HCT116 (cell line): Measurements from ENCODE around the gene MCUR1. TPM values are rescaled to one million over a fixed set of nuclear protein-coding genes. Genes with fewer than 3 reads are reported as not detected.

Source experiments
- ATAC-seq: fragments of 200-7000 bp; cut with Tn5 transposase; 2 replicates; pipeline ENCODE4 v1.9.1; 2020; ENCODE audit warnings: mild to moderate bottlenecking, moderate library complexity
- BruUV-seq: library from RNA; stranded (reverse); fragments of 400-500 nt; replicated peaks from 2 replicates; lab custom pipeline; 2021; lab: Mats Ljungman, UMichigan
- CTCF ChIA-PET: fragments of 300-600 bp; sonication (Branson Sonifier 250); formaldehyde crosslinking; loops from one replicate; lab custom pipeline; 2021; ENCODE audit warnings: antibody characterized with exemption; lab: Charles Lee
- POLR2A ChIA-PET: fragments of 300-600, 350-600 bp; sonication (Branson Sonifier 250); formaldehyde crosslinking; loops from one replicate; lab custom pipeline; 2021; ENCODE audit warnings: antibody characterized with exemption; lab: Charles Lee
- RAD21 ChIA-PET, 2 experiments: fragments of 300-600 bp; sonication (Branson Sonifier 250); formaldehyde crosslinking; loops; one replicate each; lab custom pipeline; 2023; ENCODE audit warnings: low total read pairs in 2 of 2; ENCODE audit not compliant: uncharacterized antibody in 2 of 2, unreplicated experiment in 2 of 2, low non-redundant PET in 1 of 2; lab: Charles Lee
- DNase-seq: peaks from one replicate; pipeline ENCODE4 v3.0.0-alpha.2; 2010; ENCODE audit warnings: low read depth, low spot score
- H2AFZ ChIP-seq: fragments of 200-600 bp; shearing (Covaris generic), sonication (generic); 2 replicates; pipeline ENCODE4 v1.6.1; 2017; ENCODE audit warnings: low read depth, mixed run types, mixed read lengths, antibody characterized with exemption, low read length; ENCODE audit not compliant: poor library complexity, severe bottlenecking
- H3K27ac ChIP-seq: 2 replicates; pipeline ENCODE4 v1.5.1; 2012; ENCODE audit warnings: low read depth, low read length
- H3K27me3 ChIP-seq: fragments of 200-600 bp; sonication (generic); 2 replicates; pipeline ENCODE4 v1.6.1; 2016; ENCODE audit warnings: mixed run types, low read length, mixed read lengths; ENCODE audit not compliant: insufficient read depth
- H3K36me3 ChIP-seq, 2 experiments: fragments of 200-500 bp in 1 of 2; fragments of 200-600 bp in 1 of 2; sonication (Bioruptor generic) in 1 of 2; sonication (generic) in 1 of 2; 2 replicates each; pipeline versions ENCODE4 v1.5.1 to v1.6.1; 2014 to 2016; ENCODE audit warnings: low read length in 2 of 2, inconsistent platforms in 1 of 2, mixed read lengths in 1 of 2, mixed run types in 1 of 2; ENCODE audit not compliant: insufficient read depth in 2 of 2, control insufficient read depth in 1 of 2
- H3K4me1 ChIP-seq, 2 experiments: fragments of 200-600 bp in 1 of 2; sonication (generic) in 1 of 2; 2 replicates each; pipeline versions ENCODE4 v1.5.1 to v1.6.1; 2012 to 2017; ENCODE audit warnings: low read length in 2 of 2, inconsistent platforms in 1 of 2, mild to moderate bottlenecking in 1 of 2, mixed read lengths in 1 of 2, mixed run types in 1 of 2, moderate library complexity in 1 of 2; ENCODE audit not compliant: insufficient read depth in 2 of 2, control insufficient read depth in 1 of 2
- H3K4me2 ChIP-seq: fragments of 200-600 bp; sonication (generic); 2 replicates; pipeline ENCODE4 v1.6.1; 2017; ENCODE audit warnings: mixed run types, low read length, mixed read lengths
- H3K4me3 ChIP-seq, 2 experiments: fragments of 200-600 bp in 1 of 2; sonication (generic) in 1 of 2; replicated peaks in 1 of 2; 2 replicates each; pipeline ENCODE4 v1.5.1; 2011 to 2016; ENCODE audit warnings: low read length in 2 of 2, control low read depth in 1 of 2, low read depth in 1 of 2, mild to moderate bottlenecking in 1 of 2, mixed read lengths in 1 of 2, mixed run types in 1 of 2
- H3K79me2 ChIP-seq: fragments of 200-600 bp; sonication (generic); 2 replicates; pipeline ENCODE4 v1.6.1; 2017; ENCODE audit warnings: mild to moderate bottlenecking, mixed run types, low read length, moderate library complexity, mixed read lengths; ENCODE audit not compliant: insufficient read depth
- H3K9ac ChIP-seq: fragments of 200-600 bp; sonication (generic); 2 replicates; pipeline ENCODE4 v1.6.1; 2016; ENCODE audit warnings: low read length, mixed read lengths
- H3K9me2 ChIP-seq: fragments of 200-600 bp; sonication (generic), shearing (Covaris generic); 2 replicates; pipeline ENCODE4 v1.6.1; 2017; ENCODE audit warnings: mixed run types, mild to moderate bottlenecking, moderate library complexity; ENCODE audit not compliant: insufficient read depth
- H3K9me3 ChIP-seq, 2 experiments: fragments of 200-500 bp in 1 of 2; fragments of 200-600 bp in 1 of 2; sonication (Bioruptor generic) in 1 of 2; sonication (generic) in 1 of 2; 2 replicates each; pipeline ENCODE4 v1.6.1; 2014 to 2017; ENCODE audit warnings: low read length in 2 of 2, mixed read lengths in 2 of 2, inconsistent platforms in 1 of 2, low read depth in 1 of 2, mild to moderate bottlenecking in 1 of 2, mixed run types in 1 of 2, moderate library complexity in 1 of 2; ENCODE audit not compliant: control insufficient read depth in 1 of 2, insufficient read depth in 1 of 2
- H4K20me1 ChIP-seq: fragments of 200-600 bp; sonication (generic), shearing (Covaris generic); 2 replicates; pipeline ENCODE4 v1.6.1; 2017; ENCODE audit warnings: mixed run types, mild to moderate bottlenecking, moderate library complexity; ENCODE audit not compliant: insufficient read depth
- CBX3 ChIP-seq: IDR thresholded peaks from 2 replicates; pipeline ENCODE4 v1.6.1; 2012; ENCODE audit warnings: low read depth
- ELF1 ChIP-seq: IDR thresholded peaks from 2 replicates; pipeline ENCODE4 v1.6.1; 2012; ENCODE audit warnings: low read depth, borderline replicate concordance
- EZH2phosphoT487 ChIP-seq: fragments of 200-600 bp; IDR thresholded peaks from 2 replicates; pipeline ENCODE4 v1.6.1; 2018; ENCODE audit warnings: antibody characterized with exemption, borderline replicate concordance
- FOSL1 ChIP-seq: IDR thresholded peaks from 2 replicates; pipeline ENCODE4 v1.6.1; 2012; ENCODE audit warnings: low read depth
- POLR2A ChIP-seq: IDR thresholded peaks from 2 replicates; pipeline ENCODE4 v1.7.0; 2011; ENCODE audit warnings: borderline replicate concordance; ENCODE audit not compliant: insufficient read depth, insufficient read length; ENCODE audit errors: extremely low read depth
- REST ChIP-seq: IDR thresholded peaks from 2 replicates; pipeline ENCODE4 v1.6.1; 2012; ENCODE audit warnings: low read depth
- SP1 ChIP-seq: IDR thresholded peaks from 2 replicates; pipeline ENCODE4 v1.6.1; 2012; ENCODE audit warnings: low read depth
- ZFX ChIP-seq: fragments of 450-650 bp; IDR thresholded peaks from 2 replicates; pipeline ENCODE4 v1.6.1; 2017
- intact Hi-C: fragments of 100-400 bp; cut with micrococcal nuclease; formaldehyde crosslinking; loops from 2 replicates; pipeline ENCODE4 v1.10.0; 2022
- total RNA-seq: library from RNA; stranded (reverse); gene quantifications from one replicate; pipeline ENCODE4 v1.2.1, GENCODE V29; 2021; ENCODE audit not compliant: unreplicated experiment
- TF ChIP-seq, protein P1 (sequence below): IDR thresholded peaks from 2 replicates; pipeline ENCODE4 v1.6.1; 2011; ENCODE audit warnings: mild to moderate bottlenecking, low read length, moderate library complexity; ENCODE audit not compliant: insufficient replicate concordance; ENCODE audit errors: extremely low read depth

The MCUR1 gene
- total RNA-seq, 1 experiment from 2014 or later: 33.2 TPM

GRCh38 chr6:13859871-13860555, 45.7 kb upstream of the MCUR1 start:
- Histone ChIP-seq H3K27me3 (no peaks in the 10 kb centered on the region), H2AFZ (no peak overlapping the region), H3K27ac (no peak overlapping the region), H3K4me2 (no peak overlapping the region), H3K79me2 (no peaks in the 10 kb centered on the region), H3K4me1 (peaks cover 0 to 5% of the 10 kb centered on the region in 2 experiments; a peak in 2 of 4 replicates), H3K4me3 (no peak overlapping the region), H3K9me2 (no peaks in the 10 kb centered on the region), H3K36me3 (no peaks in the 10 kb centered on the region), H4K20me1 (no peaks in the 10 kb centered on the region), H3K9me3 (no peaks in the 10 kb centered on the region), H3K9ac (no peak overlapping the region)
- no TSS peak for BruUV-seq
- ChIA-PET CTCF (no interaction called here), POLR2A (no interaction called here), RAD21 (no interaction called here)
- DNase-seq (no peak), ATAC-seq (no peak)
- intact Hi-C loops: no loop called here
- no peak for TF ChIP-seq ZFX
- no peak for TF ChIP-seq ELF1
- TF ChIP-seq POLR2A: no peak
- no peak for TF ChIP-seq FOSL1

GRCh38 chr6:13854716-13855250, 40.4 kb upstream of the MCUR1 start:
- H3K36me3 ChIP-seq: no peaks in the 10 kb centered on the region
- no peak overlapping the region for H3K4me3 ChIP-seq
- H3K79me2 ChIP-seq: no peaks in the 10 kb centered on the region
- no peak overlapping the region for H3K9ac ChIP-seq
- BruUV-seq: no TSS peak
- H3K4me1 ChIP-seq: no peaks in the 10 kb centered on the region
- RAD21 ChIA-PET: no interaction called here
- intact Hi-C loops: no loop called here
- no peaks in the 10 kb centered on the region for H3K9me3 ChIP-seq
- H2AFZ ChIP-seq: no peak overlapping the region
- H3K9me2 ChIP-seq: no peaks in the 10 kb centered on the region
- CTCF ChIA-PET: no interaction called here
- H3K27me3 ChIP-seq: no peaks in the 10 kb centered on the region
- no peak overlapping the region for H3K4me2 ChIP-seq
- TF ChIP-seq SP1 (no peak), CBX3 (no peak), EZH2phosphoT487 (no peak), REST (no peak), FOSL1 (no peak)
- TF ChIP-seq, protein P1, sequence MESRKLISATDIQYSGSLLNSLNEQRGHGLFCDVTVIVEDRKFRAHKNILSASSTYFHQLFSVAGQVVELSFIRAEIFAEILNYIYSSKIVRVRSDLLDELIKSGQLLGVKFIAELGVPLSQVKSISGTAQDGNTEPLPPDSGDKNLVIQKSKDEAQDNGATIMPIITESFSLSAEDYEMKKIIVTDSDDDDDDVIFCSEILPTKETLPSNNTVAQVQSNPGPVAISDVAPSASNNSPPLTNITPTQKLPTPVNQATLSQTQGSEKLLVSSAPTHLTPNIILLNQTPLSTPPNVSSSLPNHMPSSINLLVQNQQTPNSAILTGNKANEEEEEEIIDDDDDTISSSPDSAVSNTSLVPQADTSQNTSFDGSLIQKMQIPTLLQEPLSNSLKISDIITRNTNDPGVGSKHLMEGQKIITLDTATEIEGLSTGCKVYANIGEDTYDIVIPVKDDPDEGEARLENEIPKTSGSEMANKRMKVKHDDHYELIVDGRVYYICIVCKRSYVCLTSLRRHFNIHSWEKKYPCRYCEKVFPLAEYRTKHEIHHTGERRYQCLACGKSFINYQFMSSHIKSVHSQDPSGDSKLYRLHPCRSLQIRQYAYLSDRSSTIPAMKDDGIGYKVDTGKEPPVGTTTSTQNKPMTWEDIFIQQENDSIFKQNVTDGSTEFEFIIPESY: no peak
- ATAC-seq: no peak
- no peak for DNase-seq
- no peak overlapping the region for H3K27ac ChIP-seq
- POLR2A ChIA-PET: no interaction called here
- H4K20me1 ChIP-seq: no peaks in the 10 kb centered on the region
